Measurements from ENCODE around the gene ZNF274.

The ZNF274 gene

DNA sequence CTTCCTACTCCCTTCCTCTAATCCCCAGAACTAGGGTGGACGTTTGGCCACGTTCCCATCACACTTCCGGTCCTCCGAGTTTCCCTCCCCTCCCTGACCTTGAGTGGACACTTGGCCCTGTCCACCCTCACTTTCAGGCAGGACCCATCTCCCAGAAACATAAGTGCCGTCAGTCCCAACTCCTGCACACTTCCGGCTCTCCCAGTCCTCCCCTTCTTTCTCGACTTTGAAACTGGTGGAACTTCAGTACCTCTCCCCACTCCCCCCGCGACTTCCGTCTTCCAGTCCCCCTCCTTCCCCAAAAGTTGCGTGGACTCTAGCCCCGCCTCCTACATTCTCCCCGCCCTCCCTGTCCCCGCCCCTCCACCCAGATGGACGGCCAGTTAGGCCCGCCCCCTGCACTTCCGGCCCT, 278 bp upstream of the ZNF274 start:
- peak overlapping the region; percentile 86 for H3K4me3 ChIP-seq (ENCODE audit: low read length)
- no peak for DNase-seq (ENCODE audit: low read depth)
- TF ChIP-seq, protein P1, sequence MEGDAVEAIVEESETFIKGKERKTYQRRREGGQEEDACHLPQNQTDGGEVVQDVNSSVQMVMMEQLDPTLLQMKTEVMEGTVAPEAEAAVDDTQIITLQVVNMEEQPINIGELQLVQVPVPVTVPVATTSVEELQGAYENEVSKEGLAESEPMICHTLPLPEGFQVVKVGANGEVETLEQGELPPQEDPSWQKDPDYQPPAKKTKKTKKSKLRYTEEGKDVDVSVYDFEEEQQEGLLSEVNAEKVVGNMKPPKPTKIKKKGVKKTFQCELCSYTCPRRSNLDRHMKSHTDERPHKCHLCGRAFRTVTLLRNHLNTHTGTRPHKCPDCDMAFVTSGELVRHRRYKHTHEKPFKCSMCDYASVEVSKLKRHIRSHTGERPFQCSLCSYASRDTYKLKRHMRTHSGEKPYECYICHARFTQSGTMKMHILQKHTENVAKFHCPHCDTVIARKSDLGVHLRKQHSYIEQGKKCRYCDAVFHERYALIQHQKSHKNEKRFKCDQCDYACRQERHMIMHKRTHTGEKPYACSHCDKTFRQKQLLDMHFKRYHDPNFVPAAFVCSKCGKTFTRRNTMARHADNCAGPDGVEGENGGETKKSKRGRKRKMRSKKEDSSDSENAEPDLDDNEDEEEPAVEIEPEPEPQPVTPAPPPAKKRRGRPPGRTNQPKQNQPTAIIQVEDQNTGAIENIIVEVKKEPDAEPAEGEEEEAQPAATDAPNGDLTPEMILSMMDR (conservative IDR thresholded peaks at IDR 0.05; ENCODE audit: low read length) = no peak

DNA sequence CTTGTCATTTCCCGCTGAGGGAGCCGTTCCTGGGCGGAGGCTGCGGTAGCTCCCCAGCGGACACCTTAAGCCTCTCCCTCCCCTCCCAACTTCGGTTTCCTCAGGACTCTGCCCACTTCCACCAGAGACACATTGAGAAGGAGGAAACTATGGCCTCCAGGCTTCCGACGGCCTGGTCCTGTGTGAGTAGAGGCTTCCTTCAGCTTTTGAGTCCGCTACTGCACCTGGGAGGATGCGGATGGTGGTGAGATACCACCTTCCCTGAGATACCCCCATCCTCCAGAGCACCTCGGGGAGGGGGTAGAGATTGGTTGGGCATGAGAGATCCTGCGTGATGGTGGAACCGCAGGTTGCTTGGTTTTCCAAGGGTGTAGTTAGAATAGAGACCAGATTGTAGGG, 955 bp downstream of the ZNF274 start:
- H3K4me3 ChIP-seq (ENCODE audit: low read length) = peak overlapping the region; percentile 86
- DNase-seq (ENCODE audit: low read depth) = no peak
- TF ChIP-seq, protein P1 (conservative IDR thresholded peaks at IDR 0.05; ENCODE audit: low read length) = no peak

DNA sequence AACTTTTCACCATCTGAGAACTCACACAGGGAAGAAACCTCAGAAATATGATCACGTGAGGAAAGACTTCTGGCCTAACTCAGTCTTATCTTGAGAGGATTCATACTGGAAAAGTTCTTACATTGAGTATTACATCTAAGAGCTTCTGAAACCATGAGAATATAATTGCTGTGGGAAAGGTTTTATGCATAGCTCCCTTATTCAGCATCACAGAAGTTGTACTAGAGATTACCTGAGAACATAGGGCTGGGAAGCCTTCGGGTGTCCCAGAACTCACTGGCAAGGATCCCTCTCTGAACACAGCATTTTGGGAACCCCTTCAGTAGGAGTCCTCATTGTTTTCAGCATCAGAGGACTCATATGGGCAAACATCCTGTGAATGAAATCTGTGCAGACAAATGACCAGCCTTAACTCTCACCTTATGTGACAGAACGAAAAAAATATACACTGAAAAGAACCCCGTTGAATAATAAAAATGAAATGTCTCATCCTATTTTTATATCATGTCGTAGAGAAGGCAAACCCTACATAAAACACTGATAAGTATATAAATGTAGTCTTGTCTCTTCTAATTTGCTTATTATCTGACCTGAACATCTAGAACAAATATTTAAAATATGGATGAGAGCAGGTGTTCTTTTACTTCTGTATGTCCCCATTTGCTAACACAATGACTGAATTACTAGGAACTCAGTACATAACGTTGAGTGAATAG, 14.2 kb downstream of the ZNF274 start:
- TF ChIP-seq, protein P1 (conservative IDR thresholded peaks at IDR 0.05; ENCODE audit: low read length) = no peak
- H3K4me3 ChIP-seq (ENCODE audit: low read length) = no peak overlapping the region
- DNase-seq (ENCODE audit: low read depth) = no peak

DNA sequence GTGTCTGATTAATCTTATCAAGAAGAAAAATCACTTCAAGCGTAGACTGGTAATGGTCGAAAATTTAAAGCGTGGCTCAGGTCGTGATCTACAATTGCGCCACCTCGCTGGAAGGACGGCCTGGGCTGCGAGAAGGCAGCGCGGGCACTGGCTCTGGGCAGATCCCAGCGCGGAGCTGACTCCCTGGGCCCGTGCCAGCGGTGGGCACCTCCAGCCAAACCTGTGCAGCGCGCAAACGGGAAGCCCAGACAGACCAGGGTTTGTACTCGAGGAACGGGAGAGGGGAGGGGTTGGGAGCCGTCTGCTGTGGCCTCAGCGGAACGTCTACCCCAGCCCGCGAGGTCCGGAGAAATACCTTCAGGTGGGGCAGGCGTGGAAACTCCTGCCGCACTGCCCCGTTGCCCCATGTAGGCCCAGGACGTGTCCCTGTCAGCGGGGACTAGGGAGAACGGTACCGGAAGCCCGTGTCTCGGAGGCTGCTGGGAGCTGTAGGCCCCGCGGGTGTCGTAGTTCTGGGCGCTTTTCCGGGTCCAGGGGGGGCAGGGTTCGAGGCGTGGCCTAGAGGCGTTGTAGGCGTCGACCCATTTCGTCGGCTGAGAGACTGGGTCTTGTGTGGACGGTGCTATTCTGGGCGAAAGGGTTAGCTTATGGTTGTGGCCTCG, 21.1 kb downstream of the ZNF274 start:
- TF ChIP-seq, protein P1 (conservative IDR thresholded peaks at IDR 0.05; ENCODE audit: low read length) = no peak

DNA sequence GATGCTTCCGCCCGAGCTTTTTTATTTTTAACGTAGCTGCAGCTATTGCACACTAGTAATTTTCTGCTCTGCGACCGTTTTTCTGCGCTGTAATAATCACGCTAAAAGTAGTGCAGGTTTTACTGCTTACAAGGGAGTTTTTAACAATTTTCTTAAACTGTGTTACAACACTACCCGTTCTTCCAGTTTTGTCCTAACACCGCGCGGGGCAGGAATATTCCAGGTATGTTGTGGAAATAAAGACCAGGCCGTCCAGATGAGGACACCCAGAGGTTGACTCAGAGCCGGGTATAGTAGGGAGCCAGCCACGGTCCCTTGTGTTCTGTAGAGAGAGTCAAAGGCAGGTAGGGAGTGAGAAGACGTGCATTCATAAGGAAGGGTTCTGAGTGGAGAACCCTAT, 21.7 kb downstream of the ZNF274 start:
- TF ChIP-seq, protein P1 (conservative IDR thresholded peaks at IDR 0.05; ENCODE audit: low read length) = no peak
- DNase-seq (ENCODE audit: low read depth) = no peak
- no peak overlapping the region for H3K4me3 ChIP-seq (ENCODE audit: low read length)

More for the DNA sequence above, 21.1 kb downstream of the ZNF274 start:
- DNase-seq (ENCODE audit: low read depth) = no peak
- no peak overlapping the region for H3K4me3 ChIP-seq (ENCODE audit: low read length)

DNA sequence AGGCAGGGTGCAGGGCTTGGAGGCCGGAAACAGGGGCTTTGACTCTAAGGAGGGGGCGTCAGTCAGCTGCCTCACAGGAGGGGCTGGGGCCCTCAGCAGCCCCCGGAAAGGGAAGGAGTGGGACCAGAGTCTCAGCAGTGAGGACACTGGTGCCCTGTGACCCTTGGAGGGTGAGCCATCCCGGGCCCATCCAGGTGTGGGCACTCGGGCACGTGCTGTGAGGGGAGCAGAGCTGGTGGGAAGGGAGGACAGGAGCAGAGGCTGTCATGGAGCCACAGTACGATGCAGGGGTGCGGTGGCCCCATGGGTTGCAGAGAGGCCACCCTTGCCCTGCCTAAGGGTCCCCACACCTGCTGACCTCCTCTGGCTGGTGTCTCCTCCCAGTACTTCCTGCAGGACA, 26.7 kb downstream of the ZNF274 start:
- TF ChIP-seq, protein P1 (conservative IDR thresholded peaks at IDR 0.05; ENCODE audit: low read length) = no peak
- H3K4me3 ChIP-seq (ENCODE audit: low read length) = no peak overlapping the region
- DNase-seq (ENCODE audit: low read depth) = no peak
